Motor neuron (in vitro differentiated cells): Measurements from ENCODE around the gene FGGY. TPM values are rescaled to one million over a fixed set of nuclear protein-coding genes. Genes with fewer than 3 reads are reported as not detected.

ENCODE experiments used
- ATAC-seq, 8 experiments: fragments of 200-7000 bp; cut with Tn5 transposase; replicated peaks in 6 of 8; 2 replicates each; pipeline ENCODE4 v1.8.0; 2021; ENCODE audit warnings: mild to moderate bottlenecking in 8 of 8, moderate library complexity in 8 of 8
- H3K27ac ChIP-seq, 2 donors: fragments of 250-450 bp; sonication (Bioruptor Pico); 2 replicates each; pipeline ENCODE4 v1.9.0; 2021; ENCODE audit warnings: antibody characterized with exemption in 2 of 2, mild to moderate bottlenecking in 2 of 2, moderate library complexity in 1 of 2
- H3K4me1 ChIP-seq, 2 donors: fragments of 250-450 bp; sonication (Bioruptor Pico); replicated peaks in 1 of 2; 2 replicates each; pipeline ENCODE4 v1.6.1; 2021; ENCODE audit warnings: antibody characterized with exemption in 2 of 2, mild to moderate bottlenecking in 2 of 2, moderate library complexity in 1 of 2
- H3K4me3 ChIP-seq, 5 donors: fragments of 250-450 bp; sonication (Bioruptor Pico); 2 replicates each; pipeline ENCODE4 v1.9.0; 2021; ENCODE audit warnings: antibody characterized with exemption in 5 of 5, mild to moderate bottlenecking in 5 of 5, moderate library complexity in 4 of 5
- WGBS, 10 experiments: fragments of 450-650 bp; shearing (Covaris generic); methylation state at CpG; one replicate each; pipeline ENCODE4 v1.0.0; 2022; 5-methylcytosine and 5-hydroxymethylcytosine counted together
- in situ Hi-C, 9 experiments: fragments of 400-800 bp; cut with MboI; loops; one replicate each; pipeline ENCODE4 v1.15.0; 2021; ENCODE audit warnings: low sequenced_read_pairs in 9 of 9, low pct_unique_long_range_greater_than_20kb in 2 of 9; ENCODE audit not compliant: unreplicated experiment in 9 of 9
- total RNA-seq, 8 experiments: library from RNA; unstranded; fragments of 300-600 nt; gene quantifications; 2 replicates each; pipeline versions ENCODE4 v1.2.3 to v1.2.4, GENCODE V29; 2022

FGGY gene
- total RNA-seq, 8 experiments from 2014 or later, result 8.4 to 33.0 (median 18.6) TPM

- H3K4me3 ChIP-seq, result no peak overlapping the region
- in situ Hi-C loops, result no loop called here
- H3K4me1 ChIP-seq, result peaks cover 0 to 5% of the 10 kb centered on the region in 2 donors
- H3K27ac ChIP-seq, result no peak overlapping the region
- ATAC-seq, result no peak
These were observed 30.0 kb upstream of the FGGY start for GRCh38 chr1:59266927-59267293.

- Histone ChIP-seq H3K4me3 (no peak overlapping the region), H3K4me1 (peaks cover 0 to 5% of the 10 kb centered on the region in 2 donors), H3K27ac (no peak overlapping the region)
- 71 to 100% (median 89%) methylated on average over 1 of the region's 1 CpG; no CpG with 5 or more reads in 4 of the 10 experiments for WGBS, 10 experiments
- ATAC-seq, result no peak
- in situ Hi-C loops, result no loop called here
These were observed 28.5 kb upstream of the FGGY start for GRCh38 chr1:59268406-59268805.

GRCh38 chr1:59271561-59272260 lies 25.2 kb upstream of the FGGY start:
- Histone ChIP-seq H3K27ac (no peak overlapping the region), H3K4me1 (peaks cover under 1 to 5% of the 10 kb centered on the region in 2 donors), H3K4me3 (no peak overlapping the region)
- ATAC-seq, result no peak
- WGBS, 10 experiments, result 47 to 100% (median 90%) methylated on average over 1 to 2 of the region's 2 CpGs; no CpG with 5 or more reads in 3 of the 10 experiments
- in situ Hi-C loops, result no loop called here

GRCh38 chr1:59272507-59272906 lies 24.4 kb upstream of the FGGY start:
- H3K27ac ChIP-seq, result no peak overlapping the region
- no peak overlapping the region for H3K4me3 ChIP-seq
- 20 to 100% (median 55%) methylated on average over 1 of the region's 1 CpG; no CpG with 5 or more reads in 2 of the 10 experiments for WGBS, 10 experiments
- ATAC-seq, result peak in 1 of 8 experiments; percentile 31
- peaks cover 7 to 8% of the 10 kb centered on the region in 2 donors for H3K4me1 ChIP-seq
- in situ Hi-C loops, result no loop called here

- in situ Hi-C loops, result loop anchor here in 1 of 9 experiments (25.0 kb wide), 1 partner anchor 489 kb away; the partner anchor contains the start of gene JUN
- no peak overlapping the region for H3K27ac ChIP-seq
- WGBS, 10 experiments, result 48 to 100% (median 91%) methylated on average over 1 to 3 of the region's 3 CpGs
- H3K4me3 ChIP-seq, result no peak overlapping the region
- peaks cover 12 to 21% of the 10 kb centered on the region in 2 donors for H3K4me1 ChIP-seq
- ATAC-seq, result no peak
These were observed 20.4 kb upstream of the FGGY start for GRCh38 chr1:59276439-59276851.

- H3K27ac ChIP-seq, result no peak overlapping the region
- ATAC-seq, result no peak
- 50 to 100% (median 98%) methylated on average over 1 to 2 of the region's 2 CpGs; no CpG with 5 or more reads in 4 of the 10 experiments for WGBS, 10 experiments
- in situ Hi-C loops, result loop anchor here in 1 of 9 experiments (25.0 kb wide), 1 partner anchor 492 kb away; the partner anchor contains the start of gene JUN
- peaks cover 12 to 21% of the 10 kb centered on the region in 2 donors for H3K4me1 ChIP-seq
- H3K4me3 ChIP-seq, result no peak overlapping the region
These were observed 18.0 kb upstream of the FGGY start for GRCh38 chr1:59278780-59279354.

GRCh38 chr1:59279645-59280044 lies 17.2 kb upstream of the FGGY start:
- no peak overlapping the region for H3K27ac ChIP-seq
- in situ Hi-C loops, result loop anchor here in 1 of 9 experiments (25.0 kb wide), 1 partner anchor 492 kb away; the partner anchor contains the start of gene JUN
- ATAC-seq, result peak in 1 of 8 experiments; percentile 77
- H3K4me3 ChIP-seq, result no peak overlapping the region
- H3K4me1 ChIP-seq, result peaks cover 12 to 21% of the 10 kb centered on the region in 2 donors
- 46 to 100% (median 80%) methylated on average over 3 to 5 of the region's 5 CpGs for WGBS, 10 experiments

- in situ Hi-C loops, result loop anchor here in 1 of 9 experiments (25.0 kb wide), 1 partner anchor 496 kb away; the partner anchor contains the start of gene JUN
- no peak for ATAC-seq
These were observed 13.9 kb upstream of the FGGY start for GRCh38 chr1:59282951-59283350.

GRCh38 chr1:59285691-59286090 lies 11.2 kb upstream of the FGGY start:
- no peak overlapping the region for H3K4me3 ChIP-seq
- WGBS, 10 experiments, result 46 to 98% (median 83%) methylated on average over 1 to 4 of the region's 4 CpGs
- H3K27ac ChIP-seq, result no peak overlapping the region
- in situ Hi-C loops, result loop anchor here in 1 of 9 experiments (25.0 kb wide), 1 partner anchor 498 kb away; the partner anchor contains the start of gene JUN
- no peak for ATAC-seq
- H3K4me1 ChIP-seq, result no peaks in the 10 kb centered on the region

More at GRCh38 chr1:59282951-59283350, 13.9 kb upstream of the FGGY start:
- Histone ChIP-seq H3K27ac (no peak overlapping the region), H3K4me1 (peaks cover 6 to 8% of the 10 kb centered on the region in 2 donors), H3K4me3 (no peak overlapping the region)
- 50 to 100% (median 82%) methylated on average over 1 of the region's 1 CpG; no CpG with 5 or more reads in 4 of the 10 experiments for WGBS, 10 experiments

GRCh38 chr1:59288046-59288445 lies 8.8 kb upstream of the FGGY start:
- Histone ChIP-seq H3K27ac (no peak overlapping the region), H3K4me3 (no peak overlapping the region), H3K4me1 (no peaks in the 10 kb centered on the region)
- in situ Hi-C loops, result loop anchor here in 1 of 9 experiments (25.0 kb wide), 1 partner anchor 501 kb away; the partner anchor contains the start of gene JUN
- 65 to 100% (median 100%) methylated on average over 1 to 3 of the region's 3 CpGs; no CpG with 5 or more reads in 1 of the 10 experiments for WGBS, 10 experiments
- no peak for ATAC-seq

- no peak for ATAC-seq
- WGBS, 10 experiments, result 80 to 100% (median 98%) methylated on average over 1 to 2 of the region's 2 CpGs; no CpG with 5 or more reads in 2 of the 10 experiments
- Histone ChIP-seq H3K27ac (no peak overlapping the region), H3K4me1 (no peaks in the 10 kb centered on the region), H3K4me3 (no peak overlapping the region)
- in situ Hi-C loops, result loop anchor here in 1 of 9 experiments (25.0 kb wide), 1 partner anchor 502 kb away; the partner anchor contains the start of gene JUN
These were observed 7.3 kb upstream of the FGGY start for GRCh38 chr1:59289570-59289969.

GRCh38 chr1:59290193-59290949 lies 6.5 kb upstream of the FGGY start:
- WGBS, 10 experiments, result 37 to 100% (median 77%) methylated on average over 2 to 9 of the region's 9 CpGs; no CpG with 5 or more reads in 1 of the 10 experiments
- in situ Hi-C loops, result loop anchor here in 1 of 9 experiments (25.0 kb wide), 1 partner anchor 503 kb away; the partner anchor contains the start of gene JUN
- ATAC-seq, result peak in 4 of 8 experiments; percentile 41 to 95 (median 84)
- H3K4me3 ChIP-seq, result no peak overlapping the region
- no peak overlapping the region for H3K27ac ChIP-seq
- no peaks in the 10 kb centered on the region for H3K4me1 ChIP-seq
